ENCODE results near the gene MOB2.

DNA sequence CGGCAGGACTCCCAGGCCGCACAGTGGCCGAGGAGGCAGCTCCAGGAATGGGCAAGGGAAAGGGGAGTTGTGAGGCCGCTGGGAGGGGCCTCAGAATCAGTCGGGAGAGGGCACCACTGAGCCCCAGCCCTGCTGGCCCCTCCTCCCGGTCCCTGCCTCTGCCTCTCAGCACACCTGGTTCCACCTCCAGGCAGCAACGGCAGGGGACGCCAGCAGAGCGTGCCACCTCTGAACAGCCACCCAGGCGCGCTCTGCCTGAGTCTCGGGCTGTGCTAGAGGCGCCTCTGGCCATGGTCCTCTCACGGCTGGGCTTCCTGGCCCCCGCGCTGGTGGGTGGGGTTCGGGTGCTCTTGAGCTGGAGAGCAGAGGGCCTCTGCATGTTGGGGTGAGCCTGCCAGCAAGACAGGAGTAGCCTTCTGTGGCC lies 33.0 kb downstream of the MOB2 start:
- TF ChIP-seq POLR2A (IDR thresholded peaks at IDR 0.05; ENCODE audit: low read depth, low read length) (no peak), POLR2AphosphoS5 (IDR thresholded peaks at IDR 0.05; ENCODE audit: low read depth, low read length) (no peak), TAF1 (IDR thresholded peaks at IDR 0.05; ENCODE audit: low read depth, low read length) (no peak)
